ENCODE results near the gene NPFFR1.
A peak's percentile ranks its signal among the peaks of the same experiment; 100 is the strongest.

Gene NPFFR1

GRCh38 chr10:70268376-70268775 is 15.4 kb downstream of the NPFFR1 start:
- DNase-seq (ENCODE audit: low read depth): no peak
- TF ChIP-seq, protein P1, sequence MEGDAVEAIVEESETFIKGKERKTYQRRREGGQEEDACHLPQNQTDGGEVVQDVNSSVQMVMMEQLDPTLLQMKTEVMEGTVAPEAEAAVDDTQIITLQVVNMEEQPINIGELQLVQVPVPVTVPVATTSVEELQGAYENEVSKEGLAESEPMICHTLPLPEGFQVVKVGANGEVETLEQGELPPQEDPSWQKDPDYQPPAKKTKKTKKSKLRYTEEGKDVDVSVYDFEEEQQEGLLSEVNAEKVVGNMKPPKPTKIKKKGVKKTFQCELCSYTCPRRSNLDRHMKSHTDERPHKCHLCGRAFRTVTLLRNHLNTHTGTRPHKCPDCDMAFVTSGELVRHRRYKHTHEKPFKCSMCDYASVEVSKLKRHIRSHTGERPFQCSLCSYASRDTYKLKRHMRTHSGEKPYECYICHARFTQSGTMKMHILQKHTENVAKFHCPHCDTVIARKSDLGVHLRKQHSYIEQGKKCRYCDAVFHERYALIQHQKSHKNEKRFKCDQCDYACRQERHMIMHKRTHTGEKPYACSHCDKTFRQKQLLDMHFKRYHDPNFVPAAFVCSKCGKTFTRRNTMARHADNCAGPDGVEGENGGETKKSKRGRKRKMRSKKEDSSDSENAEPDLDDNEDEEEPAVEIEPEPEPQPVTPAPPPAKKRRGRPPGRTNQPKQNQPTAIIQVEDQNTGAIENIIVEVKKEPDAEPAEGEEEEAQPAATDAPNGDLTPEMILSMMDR (conservative IDR thresholded peaks at IDR 0.05; ENCODE audit: low read depth, low read length): no peak
- H3K4me3 ChIP-seq (ENCODE audit: low read length): no peak overlapping the region

DNA sequence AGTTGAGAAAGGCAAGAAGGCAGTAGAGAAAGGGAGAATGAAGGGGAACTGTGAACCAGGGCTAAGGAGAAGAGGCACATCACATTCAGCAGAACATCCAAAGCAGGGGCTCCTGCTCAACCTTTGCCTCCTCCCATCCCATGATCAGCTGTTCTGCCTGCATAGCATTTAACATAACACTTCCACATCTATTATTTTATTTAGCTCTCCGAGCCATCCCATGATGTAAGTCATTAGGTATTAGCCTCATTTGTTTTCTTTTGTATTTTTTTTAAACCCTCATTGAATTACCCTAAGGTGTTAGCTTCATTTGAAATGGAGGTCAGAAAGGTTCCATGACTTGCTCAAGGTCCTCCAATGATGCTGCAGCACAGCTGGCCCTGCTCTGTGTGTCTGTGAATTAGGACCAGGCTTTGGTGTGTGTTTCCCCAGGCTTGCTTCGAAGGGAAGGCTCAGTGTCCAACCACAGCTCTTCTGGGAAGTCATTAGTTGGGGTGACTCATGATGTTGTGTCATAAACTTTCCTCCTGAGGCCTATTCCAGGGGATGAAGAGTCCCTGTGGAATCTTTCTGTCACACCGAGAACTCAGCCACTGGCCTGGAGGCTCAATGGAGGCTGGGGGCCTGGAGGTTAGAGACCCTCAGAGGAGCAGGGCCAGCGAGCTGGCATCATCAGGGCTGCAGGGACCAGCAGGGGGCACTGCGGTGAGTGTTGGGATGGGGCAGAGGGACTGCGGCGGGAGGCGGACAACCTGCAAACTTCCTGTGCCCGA is 16.5 kb downstream of the NPFFR1 start:
- TF ChIP-seq, protein P1 (conservative IDR thresholded peaks at IDR 0.05; ENCODE audit: low read depth, low read length): peak; percentile 32
- H3K4me3 ChIP-seq (ENCODE audit: low read length): no peak overlapping the region
- peak; percentile 57 for DNase-seq (ENCODE audit: low read depth)

DNA sequence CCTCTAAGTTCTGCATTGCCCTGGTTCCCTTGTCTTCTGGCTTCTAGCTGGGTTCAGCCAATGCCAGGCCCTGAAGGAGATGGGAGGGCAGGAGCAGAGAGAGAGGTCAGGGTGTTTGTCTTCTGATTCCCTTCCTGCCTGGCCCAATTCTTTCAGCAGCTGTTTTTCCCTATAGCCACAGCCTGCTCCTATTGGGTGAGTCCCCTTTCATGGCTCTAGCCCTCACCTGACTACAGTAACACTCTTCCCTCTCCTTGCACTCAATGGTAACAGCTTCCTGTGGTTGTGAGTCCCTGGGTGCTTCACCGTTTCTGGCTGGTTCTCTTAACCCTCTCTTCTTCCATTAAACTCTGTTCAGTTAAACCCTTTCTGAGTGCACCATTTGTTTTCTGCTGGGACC is 17.1 kb downstream of the NPFFR1 start:
- DNase-seq (ENCODE audit: low read depth): no peak

GRCh38 chr10:70266056-70266455 is 17.7 kb downstream of the NPFFR1 start:
- DNase-seq (ENCODE audit: low read depth): no peak
- TF ChIP-seq, protein P1 (conservative IDR thresholded peaks at IDR 0.05; ENCODE audit: low read depth, low read length): no peak
- no peak overlapping the region for H3K4me3 ChIP-seq (ENCODE audit: low read length)

More for the DNA sequence above, 17.1 kb downstream of the NPFFR1 start:
- no peak overlapping the region for H3K4me3 ChIP-seq (ENCODE audit: low read length)
- TF ChIP-seq, protein P1 (conservative IDR thresholded peaks at IDR 0.05; ENCODE audit: low read depth, low read length): no peak

DNA sequence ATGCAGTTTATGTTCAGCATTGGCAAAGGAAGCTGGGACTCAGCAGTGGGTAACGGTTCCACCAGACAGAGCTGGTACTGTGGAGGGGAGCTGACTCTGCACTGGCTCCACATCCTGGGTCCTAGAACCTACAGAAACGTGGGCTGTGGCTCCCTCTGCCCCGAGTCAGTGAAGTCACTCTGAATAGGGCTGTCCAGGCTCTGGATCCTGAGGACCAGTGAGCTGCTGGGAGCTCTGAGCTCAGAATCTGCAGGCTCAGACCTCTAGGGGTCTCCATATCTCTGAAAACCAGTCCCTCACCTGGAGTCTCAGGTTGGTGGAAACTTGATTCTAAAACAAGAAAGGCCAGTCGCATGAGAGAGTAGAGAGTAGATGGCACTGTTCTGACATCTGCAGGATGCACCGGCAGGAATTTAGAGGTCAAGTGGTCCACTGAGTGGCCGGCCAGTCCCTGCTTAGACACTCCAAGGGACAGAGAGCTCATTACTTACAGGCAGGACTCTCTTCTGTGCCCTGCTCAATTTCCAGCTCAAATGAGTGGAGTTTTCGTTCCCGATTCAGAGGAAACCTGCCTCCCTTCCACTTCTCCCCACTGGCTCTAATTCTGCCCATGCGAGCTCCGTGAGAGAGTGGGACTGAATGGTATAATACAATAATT is 18.6 kb downstream of the NPFFR1 start:
- DNase-seq (ENCODE audit: low read depth): no peak
- TF ChIP-seq, protein P1 (conservative IDR thresholded peaks at IDR 0.05; ENCODE audit: low read depth, low read length): peak; percentile 52
- H3K4me3 ChIP-seq (ENCODE audit: low read length): no peak overlapping the region

- no peak overlapping the region for H3K4me3 ChIP-seq (ENCODE audit: low read length)
- TF ChIP-seq, protein P1 (conservative IDR thresholded peaks at IDR 0.05; ENCODE audit: low read depth, low read length): no peak
- DNase-seq (ENCODE audit: low read depth): no peak
Measured at GRCh38 chr10:70260734-70261133, 23.1 kb downstream of the NPFFR1 start.

DNA sequence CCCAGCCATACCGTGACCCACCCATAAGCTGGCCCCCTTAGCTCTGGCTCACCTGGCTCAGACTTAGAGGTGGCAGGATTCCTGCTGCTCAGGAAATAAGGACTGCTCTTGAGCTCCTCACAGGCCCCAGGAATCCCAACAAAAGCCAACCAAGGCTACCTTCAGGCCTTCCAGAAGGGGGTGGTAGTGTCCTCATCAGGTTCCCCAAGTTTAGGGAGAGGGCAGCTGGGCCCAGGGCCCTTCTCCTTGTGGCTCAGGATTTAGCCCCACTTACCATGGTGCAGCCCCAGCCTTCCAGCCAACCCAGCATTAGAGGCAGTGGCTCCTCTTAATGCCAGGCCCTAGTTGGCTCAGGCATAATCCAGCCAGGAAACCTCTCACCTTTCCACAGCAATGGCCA is 23.5 kb downstream of the NPFFR1 start:
- TF ChIP-seq, protein P1 (conservative IDR thresholded peaks at IDR 0.05; ENCODE audit: low read depth, low read length): no peak
- no peak for DNase-seq (ENCODE audit: low read depth)
- H3K4me3 ChIP-seq (ENCODE audit: low read length): no peak overlapping the region
